Spleen (tissue), 7 donors: ENCODE results near the gene KRTAP10-1.

Experiments
- CTCF ChIP-seq, 11 experiments: fragments of 200-600 bp in 7 of 11; fragments of 450-650 bp in 4 of 11; sonication (generic) in 4 of 11; IDR thresholded peaks in 8 of 11; conservative IDR thresholded peaks in 3 of 11; 1 replicate in 7 of 11; 2 replicates in 4 of 11; pipeline versions ENCODE4 v1.4.0 to v1.8.0; 2016 to 2021; ENCODE audit warnings: antibody characterized with exemption in 11 of 11, inconsistent platforms in 4 of 11, mild to moderate bottlenecking in 1 of 11
- POLR2A ChIP-seq, 3 donors: fragments of 450-650 bp; IDR thresholded peaks; one replicate each; pipeline ENCODE4 v1.5.1; 2017; ENCODE audit warnings: antibody characterized with exemption in 3 of 3, mild to moderate bottlenecking in 1 of 3
- POLR2AphosphoS5 ChIP-seq, 3 donors: sonication (generic); formaldehyde crosslinking; IDR thresholded peaks; one replicate each; pipeline ENCODE4 v1.5.1; 2017; ENCODE audit warnings: antibody characterized with exemption in 3 of 3
- donor health status: DM: no; HTN: no; CAD: no; lungs with moderate emphysema.
- donor health status: DM: no; HTN: no; CAD: no.
- donor health status: DM: no; HTN: no; CAD: no.

GRCh38 chr21:44549525-44550211, 9.7 kb upstream of the KRTAP10-1 start:
- TF ChIP-seq CTCF (IDR thresholded peaks at IDR 0.05 in 8 of 11, conservative IDR thresholded peaks at IDR 0.05 in 3 of 11): no peak
- TF ChIP-seq POLR2A (IDR thresholded peaks at IDR 0.05): no peak
- TF ChIP-seq POLR2AphosphoS5 (IDR thresholded peaks at IDR 0.05): no peak
